Fibroblast of pulmonary artery (primary cell): ENCODE results near the gene NFIA.
A peak's percentile ranks its signal among the peaks of the same experiment; 100 is the strongest.
"Not testable (repeated sequence)": the region's sequence is repeated elsewhere in the genome, so short reads cannot be mapped to it uniquely, and the experiment has no call there.

ENCODE experiments used
- DNase-seq: peaks from one replicate; pipeline ENCODE4 v3.0.0-alpha.2; 2010; ENCODE audit warnings: low read depth
- H3K4me3 ChIP-seq: replicated peaks from 2 replicates; pipeline ENCODE4 v1.5.1; 2011; ENCODE audit warnings: low read depth, mild to moderate bottlenecking, control low read depth, low read length, moderate library complexity
- TF ChIP-seq, protein P1 (sequence below): IDR thresholded peaks from 2 replicates; pipeline ENCODE4 v1.5.1; 2011; ENCODE audit warnings: mild to moderate bottlenecking, control low read depth, low read length, inconsistent platforms; ENCODE audit errors: missing control alignments

Gene NFIA

DNA sequence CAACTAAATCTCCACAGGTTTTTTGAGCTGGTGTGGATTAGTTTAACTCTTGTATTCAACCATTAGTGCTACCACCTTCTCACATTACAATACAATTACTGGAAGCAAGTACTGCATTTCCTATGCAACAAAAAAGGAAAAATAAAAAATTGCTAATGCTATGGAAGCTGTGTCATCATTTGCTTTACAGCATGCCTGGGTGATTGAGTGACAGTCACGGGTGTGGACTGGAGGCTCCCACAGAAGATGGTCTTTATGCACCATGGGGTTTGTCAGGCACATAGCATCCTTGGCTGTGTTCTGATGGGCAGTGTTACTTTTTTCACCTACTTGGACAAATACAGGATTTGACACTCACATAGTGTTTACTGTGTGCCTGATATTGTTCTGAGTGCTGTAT is 380.3 kb downstream of the NFIA start:
- DNase-seq, result no peak
- H3K4me3 ChIP-seq, result no peak overlapping the region
- TF ChIP-seq, protein P1, sequence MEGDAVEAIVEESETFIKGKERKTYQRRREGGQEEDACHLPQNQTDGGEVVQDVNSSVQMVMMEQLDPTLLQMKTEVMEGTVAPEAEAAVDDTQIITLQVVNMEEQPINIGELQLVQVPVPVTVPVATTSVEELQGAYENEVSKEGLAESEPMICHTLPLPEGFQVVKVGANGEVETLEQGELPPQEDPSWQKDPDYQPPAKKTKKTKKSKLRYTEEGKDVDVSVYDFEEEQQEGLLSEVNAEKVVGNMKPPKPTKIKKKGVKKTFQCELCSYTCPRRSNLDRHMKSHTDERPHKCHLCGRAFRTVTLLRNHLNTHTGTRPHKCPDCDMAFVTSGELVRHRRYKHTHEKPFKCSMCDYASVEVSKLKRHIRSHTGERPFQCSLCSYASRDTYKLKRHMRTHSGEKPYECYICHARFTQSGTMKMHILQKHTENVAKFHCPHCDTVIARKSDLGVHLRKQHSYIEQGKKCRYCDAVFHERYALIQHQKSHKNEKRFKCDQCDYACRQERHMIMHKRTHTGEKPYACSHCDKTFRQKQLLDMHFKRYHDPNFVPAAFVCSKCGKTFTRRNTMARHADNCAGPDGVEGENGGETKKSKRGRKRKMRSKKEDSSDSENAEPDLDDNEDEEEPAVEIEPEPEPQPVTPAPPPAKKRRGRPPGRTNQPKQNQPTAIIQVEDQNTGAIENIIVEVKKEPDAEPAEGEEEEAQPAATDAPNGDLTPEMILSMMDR, result no peak

DNA sequence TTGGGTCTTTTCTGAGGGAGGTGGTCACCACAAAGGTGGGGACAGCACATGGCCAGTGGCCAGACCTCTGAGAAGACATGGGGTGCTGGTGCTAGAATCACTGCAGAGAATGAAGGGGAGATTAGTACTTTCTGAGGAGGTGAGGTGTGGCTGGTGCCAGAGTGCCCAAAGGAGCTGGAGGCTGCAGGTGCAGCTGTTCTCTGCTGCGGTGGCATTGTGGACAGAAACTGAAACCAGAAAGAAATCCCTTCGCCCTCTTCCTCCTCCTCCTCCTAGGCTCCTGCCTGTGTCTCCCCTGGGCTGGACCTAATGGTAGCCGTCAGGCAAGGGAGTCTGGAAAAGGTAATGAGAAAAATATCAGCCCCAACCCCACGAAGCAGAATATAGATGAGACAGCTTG is 380.9 kb downstream of the NFIA start:
- TF ChIP-seq, protein P1, result no peak
- H3K4me3 ChIP-seq, result no peak overlapping the region
- no peak for DNase-seq

DNA sequence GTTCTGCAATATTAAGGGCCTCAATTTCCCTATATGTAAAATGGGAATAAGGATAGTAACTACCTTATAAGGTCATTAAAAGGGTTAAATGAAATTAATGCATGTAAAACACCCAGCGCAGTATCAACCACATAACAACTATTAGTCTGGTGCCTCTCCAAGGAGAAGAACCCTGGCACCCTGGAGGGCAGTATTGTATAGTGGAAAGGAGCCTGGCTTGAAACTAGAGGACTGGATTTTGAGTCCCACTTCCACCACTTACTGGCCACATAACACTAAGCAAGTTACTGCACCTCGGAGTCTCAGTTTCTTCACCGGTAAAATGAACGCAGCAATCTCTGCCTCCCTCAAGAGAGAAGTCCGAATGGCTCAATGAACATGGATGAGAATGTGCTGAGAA is 385.5 kb downstream of the NFIA start:
- DNase-seq, H3K4me3 ChIP-seq: not testable (repeated sequence)

DNA sequence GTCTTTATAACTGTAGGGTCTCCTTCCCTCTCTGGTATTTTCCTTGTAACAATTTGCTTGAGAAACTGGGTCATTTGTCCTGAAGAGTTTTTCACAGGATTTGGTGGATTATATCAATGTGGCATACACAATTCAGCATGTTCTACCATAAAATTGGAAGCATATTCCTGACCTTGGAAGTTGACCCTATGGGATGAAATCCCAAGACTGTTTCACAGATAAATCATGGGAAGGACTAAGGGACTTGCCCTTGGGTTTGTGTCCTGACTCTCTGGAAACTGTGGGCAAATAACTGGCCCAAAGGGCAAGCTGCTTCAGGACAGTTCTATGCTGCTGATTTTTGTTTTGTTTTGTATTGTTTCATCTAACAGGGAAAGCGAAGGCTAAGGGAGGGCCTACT is 387.0 kb downstream of the NFIA start:
- no peak for DNase-seq
- TF ChIP-seq, protein P1, result no peak
- no peak overlapping the region for H3K4me3 ChIP-seq

DNA sequence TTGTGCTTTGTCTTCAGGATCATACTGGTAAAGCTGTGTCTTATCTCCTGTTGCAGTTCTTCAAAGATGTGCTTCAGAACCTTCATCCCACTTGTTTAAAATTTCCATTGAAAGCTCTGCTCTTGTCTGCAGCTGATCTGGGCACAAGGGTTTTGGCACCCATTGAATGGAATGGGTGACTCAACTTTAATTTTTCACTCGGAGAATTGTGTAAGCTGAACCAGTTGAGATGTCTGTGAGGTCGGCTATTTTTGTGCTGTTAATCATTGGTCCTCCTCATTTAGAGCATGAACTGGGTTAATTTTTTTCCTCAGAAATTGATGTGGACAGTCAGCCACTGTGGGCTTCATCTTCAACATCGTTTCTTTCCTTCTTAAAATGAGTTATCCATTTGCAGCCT is 390.5 kb downstream of the NFIA start:
- peak; percentile 57 for DNase-seq

DNA sequence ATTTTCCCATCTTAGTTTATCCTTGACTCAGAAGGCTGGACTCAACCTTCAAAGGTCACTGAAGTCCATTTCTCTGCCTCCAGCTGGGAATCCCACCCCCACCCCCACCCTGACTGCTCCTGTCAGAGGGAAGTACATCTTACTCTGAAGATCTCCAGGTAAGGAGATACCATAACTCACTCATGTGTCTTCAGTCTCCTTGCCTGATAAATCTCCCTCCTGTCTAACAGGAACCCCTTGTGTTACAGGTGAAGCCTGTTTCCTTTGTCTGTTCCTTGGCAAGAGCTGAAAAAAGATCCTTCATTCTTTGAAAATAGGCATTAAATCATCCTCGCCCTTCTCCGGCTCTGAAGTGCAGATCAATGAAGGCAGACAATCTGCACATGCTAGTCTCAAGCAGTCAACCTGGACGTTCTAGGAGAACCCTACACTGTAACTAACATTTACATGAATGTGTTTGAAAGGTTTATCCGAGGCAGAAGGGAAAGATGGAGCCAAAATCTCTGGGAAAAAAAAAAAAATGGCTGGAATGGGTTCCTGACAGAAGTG is 392.0 kb downstream of the NFIA start:
- H3K4me3 ChIP-seq, result no peak overlapping the region
- no peak for DNase-seq
- TF ChIP-seq, protein P1, result no peak

More for the DNA sequence above, 390.5 kb downstream of the NFIA start:
- H3K4me3 ChIP-seq, result no peak overlapping the region
- TF ChIP-seq, protein P1, result no peak

DNA sequence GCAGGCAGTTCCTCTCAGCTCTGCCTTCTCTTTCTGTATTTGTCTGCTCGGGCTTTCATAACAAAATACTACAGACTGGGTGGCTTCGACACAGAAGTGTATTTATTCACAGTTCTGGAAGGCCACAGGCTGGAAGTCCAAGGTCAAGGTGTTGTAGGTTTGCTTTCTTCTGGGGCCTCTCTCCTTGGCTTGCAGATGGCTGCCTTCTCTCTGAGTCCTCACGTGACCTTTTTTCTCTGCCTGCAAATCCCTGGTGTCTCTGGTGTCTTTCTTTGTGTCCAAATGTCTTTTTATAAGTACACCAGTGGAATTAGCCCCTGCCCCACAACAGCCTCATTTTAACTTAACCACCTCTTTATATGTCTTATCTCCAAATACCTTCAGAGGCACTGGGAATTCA is 392.6 kb downstream of the NFIA start:
- TF ChIP-seq, protein P1, result no peak
- no peak for DNase-seq
- H3K4me3 ChIP-seq, result no peak overlapping the region
